GM19240 (cell line): ENCODE measurements around the gene CTNNA1.
A peak's percentile ranks its signal among the peaks of the same experiment; 100 is the strongest.
"Not testable (repeated sequence)": the region's sequence is repeated elsewhere in the genome, so short reads cannot be mapped to it uniquely, and the experiment has no call there.

Experiments used
- DNase-seq: peaks from one replicate; pipeline ENCODE4 v3.0.0; 2011; ENCODE audit warnings: low spot score; ENCODE audit not compliant: insufficient read length

CTNNA1 gene, protein sequence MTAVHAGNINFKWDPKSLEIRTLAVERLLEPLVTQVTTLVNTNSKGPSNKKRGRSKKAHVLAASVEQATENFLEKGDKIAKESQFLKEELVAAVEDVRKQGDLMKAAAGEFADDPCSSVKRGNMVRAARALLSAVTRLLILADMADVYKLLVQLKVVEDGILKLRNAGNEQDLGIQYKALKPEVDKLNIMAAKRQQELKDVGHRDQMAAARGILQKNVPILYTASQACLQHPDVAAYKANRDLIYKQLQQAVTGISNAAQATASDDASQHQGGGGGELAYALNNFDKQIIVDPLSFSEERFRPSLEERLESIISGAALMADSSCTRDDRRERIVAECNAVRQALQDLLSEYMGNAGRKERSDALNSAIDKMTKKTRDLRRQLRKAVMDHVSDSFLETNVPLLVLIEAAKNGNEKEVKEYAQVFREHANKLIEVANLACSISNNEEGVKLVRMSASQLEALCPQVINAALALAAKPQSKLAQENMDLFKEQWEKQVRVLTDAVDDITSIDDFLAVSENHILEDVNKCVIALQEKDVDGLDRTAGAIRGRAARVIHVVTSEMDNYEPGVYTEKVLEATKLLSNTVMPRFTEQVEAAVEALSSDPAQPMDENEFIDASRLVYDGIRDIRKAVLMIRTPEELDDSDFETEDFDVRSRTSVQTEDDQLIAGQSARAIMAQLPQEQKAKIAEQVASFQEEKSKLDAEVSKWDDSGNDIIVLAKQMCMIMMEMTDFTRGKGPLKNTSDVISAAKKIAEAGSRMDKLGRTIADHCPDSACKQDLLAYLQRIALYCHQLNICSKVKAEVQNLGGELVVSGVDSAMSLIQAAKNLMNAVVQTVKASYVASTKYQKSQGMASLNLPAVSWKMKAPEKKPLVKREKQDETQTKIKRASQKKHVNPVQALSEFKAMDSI

GRCh38 chr5:138752951-138753793 is at the start of gene CTNNA1:
Gene CTNNA1, plus strand, starts transcription at chr5:138753425. Its CDS starts 28,500 bp downstream, at chr5:138781925.
- DNase-seq, result peak; percentile 59

- not testable (repeated sequence) for DNase-seq
Observed at GRCh38 chr5:138703777-138704176, 49.4 kb upstream of the CTNNA1 start.

DNA sequence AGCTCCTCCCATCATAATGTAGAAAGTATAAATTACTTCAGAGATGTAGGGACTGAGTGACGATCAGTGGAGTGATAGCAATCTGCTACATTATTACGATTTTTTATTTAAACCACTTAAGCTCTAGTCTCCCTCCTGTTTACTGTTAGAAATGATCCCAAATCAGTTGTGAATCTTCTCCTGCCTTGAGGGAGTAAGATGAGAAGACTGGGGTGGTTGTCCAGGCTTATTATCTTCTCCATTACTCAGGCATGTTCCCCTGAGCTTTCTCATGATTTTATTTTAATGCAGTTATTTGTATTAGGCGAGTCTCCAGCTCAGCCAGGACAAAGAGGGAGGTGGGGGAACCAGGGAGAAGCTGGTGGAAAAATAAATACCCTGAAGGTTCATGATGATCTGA is 48.2 kb upstream of the CTNNA1 start:
- DNase-seq, result no peak

DNA sequence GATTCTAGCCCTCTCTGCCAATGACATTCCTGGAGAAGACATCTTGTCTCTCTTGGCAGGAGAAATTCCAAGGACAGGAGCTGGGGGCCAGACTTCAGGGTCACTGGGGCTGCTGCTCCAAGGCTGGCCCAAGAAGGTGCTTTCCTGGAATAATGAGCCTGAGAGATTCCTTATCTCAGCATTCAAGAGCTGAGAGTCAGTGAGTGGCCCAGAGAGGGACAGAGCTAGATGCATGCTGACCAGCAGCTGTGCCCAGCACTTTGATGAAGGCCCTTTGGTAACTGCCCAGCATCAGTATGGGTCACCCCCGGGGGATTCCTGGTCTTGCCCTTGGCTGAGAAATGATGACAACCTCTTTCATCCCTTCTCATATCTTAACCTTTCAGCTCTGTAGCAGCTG is 47.7 kb upstream of the CTNNA1 start:
- DNase-seq, result no peak

DNA sequence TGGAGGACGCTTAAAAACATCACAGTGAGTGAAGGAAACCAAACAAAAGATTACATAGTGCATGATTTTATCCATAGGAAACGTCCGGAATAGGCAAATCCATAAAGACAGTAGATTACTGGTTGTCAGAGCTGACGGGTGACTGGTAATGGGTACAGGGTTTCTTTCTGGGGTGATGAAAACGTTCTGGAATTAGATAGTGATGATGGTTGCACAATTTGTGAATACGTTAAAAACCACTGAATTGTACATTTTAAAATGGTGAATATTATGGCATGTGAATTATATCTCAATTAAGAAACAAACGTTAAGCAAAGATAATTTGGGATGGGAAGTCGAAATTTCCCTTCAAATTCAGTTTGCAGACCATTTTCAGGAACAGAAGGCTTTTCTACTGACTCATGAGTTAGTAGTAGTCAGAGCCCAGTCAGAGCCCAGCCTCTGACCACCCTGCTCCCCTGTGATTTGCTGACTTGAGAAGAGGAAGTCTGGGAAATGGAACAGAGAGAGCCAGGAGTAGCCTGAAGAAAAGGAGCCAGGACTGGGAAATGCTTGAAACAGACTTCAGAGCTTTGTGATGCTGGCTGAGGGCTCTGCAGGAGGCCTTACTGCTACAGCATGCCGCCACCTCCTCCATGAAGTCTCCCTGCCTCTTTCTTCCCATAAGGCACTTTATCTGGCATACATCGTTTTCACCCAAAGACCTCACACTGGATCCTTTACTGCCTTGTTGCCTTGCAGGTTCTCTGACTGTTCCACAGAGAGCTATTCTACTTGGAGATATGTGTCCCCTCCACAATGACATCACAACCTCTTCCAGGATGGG is 46.4 kb upstream of the CTNNA1 start:
- no peak for DNase-seq

DNA sequence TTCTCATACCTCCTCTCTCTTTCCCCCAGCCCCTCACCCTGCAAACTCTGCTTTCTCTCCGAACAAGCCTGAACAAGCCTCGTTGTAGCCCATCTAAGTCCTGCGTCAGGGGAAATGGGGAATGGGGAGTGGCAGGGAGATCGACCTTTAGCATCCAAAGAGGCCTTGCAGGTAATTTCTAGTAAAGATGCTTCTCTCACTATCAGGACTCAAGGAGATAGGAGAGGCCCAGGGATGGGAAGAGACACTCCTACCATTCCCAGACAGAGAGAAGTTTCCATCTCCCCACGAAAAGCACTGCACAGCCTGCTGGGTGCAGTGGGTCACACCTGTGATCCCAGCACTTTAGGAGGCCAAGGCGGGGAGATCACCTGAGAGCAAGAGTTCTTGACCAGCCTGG is 44.4 kb upstream of the CTNNA1 start:
- no peak for DNase-seq

DNA sequence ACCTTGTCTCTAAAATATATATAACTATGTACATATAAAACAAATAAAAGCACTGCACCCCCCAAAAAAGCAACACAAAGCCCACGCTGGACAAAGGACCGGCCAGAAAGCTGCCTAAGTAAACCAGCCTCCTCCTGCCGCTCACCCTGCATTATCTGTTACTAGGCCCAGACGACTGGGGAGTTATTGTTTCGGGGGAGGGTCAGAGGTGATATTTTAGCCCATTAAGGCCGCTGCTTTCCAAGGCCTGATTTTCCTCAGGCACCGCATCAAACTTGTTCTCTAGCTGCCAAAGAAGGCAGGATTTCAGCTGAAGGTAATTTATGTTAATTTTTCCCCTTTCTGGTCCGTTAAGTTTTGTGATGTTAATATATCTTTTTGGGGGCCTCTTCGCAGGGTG is 44.0 kb upstream of the CTNNA1 start:
- DNase-seq, result no peak

DNA sequence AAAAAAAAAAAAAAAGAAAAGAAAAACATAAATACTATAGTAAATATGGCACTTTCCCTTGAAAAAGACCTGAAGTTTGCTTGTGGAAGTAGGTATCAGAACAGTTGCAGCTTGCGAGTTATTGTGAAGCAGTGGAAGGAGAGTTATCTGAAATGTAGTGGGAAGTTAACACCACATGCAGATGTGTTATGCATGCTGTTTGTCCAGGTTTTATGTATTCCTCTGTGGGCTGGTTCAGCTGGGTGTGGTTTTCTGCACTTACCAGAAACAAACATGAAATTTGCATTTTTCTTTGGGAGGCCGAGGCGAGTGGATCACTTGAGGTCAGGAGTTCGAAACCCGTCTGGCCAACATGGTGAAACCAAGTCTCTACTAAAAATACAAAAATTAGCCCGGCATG is 42.1 kb upstream of the CTNNA1 start:
- DNase-seq, result no peak

DNA sequence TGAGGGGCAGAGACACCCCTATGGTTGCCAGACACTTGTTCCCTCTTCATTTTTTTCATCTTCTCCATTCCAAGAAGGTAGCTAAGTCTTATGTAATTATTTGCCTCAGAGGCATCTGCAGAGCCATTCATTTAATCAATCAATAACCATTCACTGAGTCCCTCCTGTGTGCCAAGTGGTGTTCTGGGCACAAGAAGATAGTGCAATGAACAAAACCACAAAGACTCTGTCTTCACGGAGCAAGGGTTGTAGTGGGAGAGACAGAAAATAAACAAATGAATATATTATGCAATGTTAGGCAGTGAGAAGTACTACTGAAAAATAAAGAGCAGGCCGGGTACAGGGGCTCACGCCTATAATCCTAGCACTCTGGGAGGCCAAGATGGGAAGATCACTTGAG is 41.4 kb upstream of the CTNNA1 start:
- no peak for DNase-seq

DNA sequence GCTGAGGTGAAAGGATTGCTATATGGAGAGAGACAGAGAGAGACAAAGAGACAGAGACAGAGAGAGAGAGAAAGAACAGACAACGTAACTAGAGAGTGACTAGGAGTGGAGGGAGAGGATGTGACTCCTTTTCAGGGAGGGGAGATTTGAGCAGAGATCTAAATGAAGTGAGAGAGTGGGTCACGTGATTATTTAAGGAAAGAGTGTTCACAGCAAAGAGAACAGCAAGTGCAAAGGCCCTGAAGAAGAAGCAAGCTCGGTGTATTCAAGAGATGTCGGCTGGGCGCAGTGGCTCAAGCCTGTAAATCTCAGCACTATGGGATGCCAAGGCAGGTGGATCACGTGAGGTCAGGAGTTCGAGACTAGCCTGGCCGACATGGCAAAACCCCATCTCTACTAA is 40.9 kb upstream of the CTNNA1 start:
- no peak for DNase-seq

DNA sequence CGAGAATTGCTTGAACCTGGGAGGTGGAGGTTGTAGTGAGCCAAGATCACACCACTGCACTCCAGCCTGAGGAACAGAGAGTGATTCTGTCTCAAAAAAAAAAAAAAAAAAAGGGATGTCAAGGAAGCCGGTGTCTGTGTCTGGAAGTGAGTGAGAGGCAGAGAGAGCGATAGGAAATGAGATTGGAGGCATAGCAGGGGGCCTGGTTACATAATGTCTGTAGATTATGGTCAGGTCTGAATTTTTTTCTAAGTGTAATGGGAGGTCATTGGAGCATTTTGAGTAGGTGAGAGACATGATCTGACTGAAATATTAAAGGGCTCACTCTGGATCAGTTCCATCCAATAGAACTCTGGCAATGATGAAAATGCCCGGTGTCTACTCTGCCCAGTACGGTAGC is 40.4 kb upstream of the CTNNA1 start:
- DNase-seq, result no peak

DNA sequence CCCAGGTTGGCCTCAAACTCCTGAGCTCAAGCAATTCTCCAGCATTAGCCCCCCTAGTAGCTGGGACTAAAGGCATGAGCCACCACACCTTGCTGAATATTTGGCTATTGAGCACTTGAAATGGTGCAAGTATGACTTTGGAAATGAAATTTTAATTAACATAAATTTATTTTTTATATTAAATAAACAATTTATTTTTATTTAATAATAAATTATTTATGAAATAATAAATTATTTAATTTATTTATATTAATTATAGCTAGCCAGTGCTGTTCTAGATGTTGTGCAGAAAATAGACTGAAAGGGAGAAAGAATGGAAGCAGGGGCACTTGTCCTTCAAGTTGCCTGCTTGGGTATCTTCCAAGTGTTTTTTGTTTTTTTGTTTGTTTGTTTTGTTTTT is 40.0 kb upstream of the CTNNA1 start:
- DNase-seq, result no peak

- DNase-seq, result no peak
Observed at GRCh38 chr5:138714694-138715093, 38.5 kb upstream of the CTNNA1 start.

DNA sequence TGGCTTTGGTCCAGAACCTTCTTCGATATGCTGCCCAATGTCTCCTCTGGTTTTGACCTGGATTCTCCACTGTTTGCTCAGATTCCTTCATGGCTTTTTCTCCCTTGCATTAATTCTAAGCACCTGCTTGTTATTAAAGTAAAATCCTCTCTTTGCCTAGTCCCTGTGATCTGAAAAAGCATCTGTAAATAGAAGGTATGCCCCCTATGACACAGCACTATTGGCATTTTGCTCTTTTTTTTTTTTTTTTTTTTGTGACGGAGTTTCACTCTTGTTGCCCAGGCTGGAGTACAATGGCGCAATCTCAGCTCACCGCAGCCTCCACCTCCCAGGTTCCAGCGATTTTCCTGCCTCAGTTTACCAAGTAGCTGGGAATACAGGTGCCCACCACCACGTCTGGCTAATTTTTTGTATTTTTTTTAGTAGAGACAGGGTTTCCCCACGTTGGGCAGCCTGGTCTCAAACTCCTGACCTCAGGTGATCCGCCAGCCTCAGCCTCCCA is 37.2 kb upstream of the CTNNA1 start:
- DNase-seq, result not testable (repeated sequence)

DNA sequence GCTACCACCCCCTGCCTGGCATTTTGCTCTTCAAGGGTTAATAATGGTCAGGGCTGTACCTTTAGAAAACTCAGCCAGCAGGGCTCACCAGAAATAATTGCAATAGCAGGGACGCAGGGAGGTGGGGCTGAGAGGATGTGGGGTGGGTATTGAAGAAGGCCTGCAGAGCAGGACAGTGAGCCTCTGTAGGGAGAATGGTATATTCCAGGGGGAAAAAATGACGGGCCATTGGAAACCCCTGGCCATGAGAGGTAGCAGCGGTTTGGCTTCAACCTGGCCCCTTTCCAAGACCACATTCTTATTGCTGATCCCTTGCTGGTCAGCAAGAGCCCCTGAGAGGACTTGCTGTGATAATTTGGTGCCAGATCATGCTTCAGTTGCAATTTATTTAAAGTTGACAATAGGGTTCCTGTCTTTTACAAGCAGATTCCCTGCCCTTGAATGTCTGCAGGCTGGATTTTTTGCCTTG is 36.7 kb upstream of the CTNNA1 start:
- no peak for DNase-seq

GRCh38 chr5:138717399-138717798 is 35.8 kb upstream of the CTNNA1 start:
- no peak for DNase-seq

DNA sequence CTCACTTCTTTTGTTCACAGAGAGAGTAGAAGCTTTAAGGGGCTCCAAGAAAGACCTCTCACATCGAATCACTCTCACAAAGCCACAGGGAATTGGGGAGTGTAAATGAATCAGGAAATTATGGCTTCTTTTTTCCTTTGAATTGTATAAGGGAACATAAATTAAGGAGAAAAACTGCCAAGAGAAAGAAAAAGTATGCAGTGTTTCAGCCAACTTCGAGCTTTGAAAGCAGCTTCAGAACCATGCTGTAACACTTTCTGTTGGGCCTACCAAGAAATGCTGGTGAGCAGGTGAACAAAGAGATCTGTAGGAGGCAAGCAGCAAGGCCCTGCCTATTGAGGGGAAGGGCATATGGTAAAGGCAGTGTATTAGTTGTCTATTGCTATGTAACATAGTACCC is 33.4 kb upstream of the CTNNA1 start:
- no peak for DNase-seq

DNA sequence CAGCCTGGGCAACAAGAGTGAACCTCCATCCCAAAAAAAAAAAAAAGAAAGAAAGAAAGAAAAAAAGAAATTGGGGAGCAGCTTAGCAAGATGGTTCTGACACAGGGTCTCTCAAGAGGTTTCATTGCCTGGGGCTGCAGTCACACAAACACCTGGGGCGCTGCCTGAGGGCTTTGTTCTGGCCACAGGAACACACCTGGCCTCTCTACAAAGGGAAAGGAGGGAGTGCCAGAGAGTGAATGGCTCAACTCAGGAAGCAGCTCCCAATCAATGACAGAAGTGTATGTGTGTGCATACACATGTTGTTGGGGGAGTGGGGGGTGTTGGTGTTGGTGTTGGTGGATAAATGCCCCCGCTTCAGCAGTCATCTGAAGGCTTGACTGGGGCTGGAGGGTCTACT is 32.4 kb upstream of the CTNNA1 start:
- DNase-seq, result no peak

DNA sequence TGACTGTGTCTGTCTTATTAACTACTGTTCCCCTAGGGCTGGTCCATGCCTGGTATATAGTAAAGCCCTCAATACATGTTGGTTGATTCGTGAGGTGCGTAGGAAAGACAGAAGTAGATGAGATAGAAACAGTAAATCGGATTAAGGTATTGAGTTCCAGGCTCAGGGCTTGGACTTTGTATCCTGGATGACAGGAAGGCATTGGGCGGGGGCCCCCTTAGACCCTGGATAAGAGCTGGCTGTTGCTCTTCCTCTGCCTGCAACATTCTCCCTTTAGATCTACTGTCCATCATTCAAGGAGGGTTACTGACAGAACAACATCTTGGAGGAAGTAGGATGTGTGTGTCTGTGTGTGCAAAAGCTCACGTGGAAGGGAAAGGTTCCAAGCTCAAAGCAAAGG is 31.2 kb upstream of the CTNNA1 start:
- DNase-seq, result no peak

- no peak for DNase-seq
Observed at GRCh38 chr5:138722544-138723177, 30.6 kb upstream of the CTNNA1 start.
